Fibroblast of lung (primary cell): ENCODE measurements around the gene AQP2. TPM values are rescaled to one million over a fixed set of nuclear protein-coding genes. Genes with fewer than 3 reads are reported as not detected.

Experiments used
- DNase-seq, 2 donors: peaks; one replicate each; pipeline versions ENCODE4 v3.0.0 to v3.0.0-alpha.2; 2010; ENCODE audit warnings: low read depth in 2 of 2
- H2AFZ ChIP-seq: 2 replicates; pipeline ENCODE4 v1.5.1; 2012; ENCODE audit warnings: low read length, control low read depth, inconsistent platforms
- H3K27ac ChIP-seq: 2 replicates; pipeline ENCODE4 v1.5.1; 2011; ENCODE audit warnings: low read length, control low read depth; ENCODE audit not compliant: insufficient read depth
- H3K27me3 ChIP-seq: 2 replicates; pipeline ENCODE4 v1.5.1; 2011; ENCODE audit warnings: mild to moderate bottlenecking, low read length; ENCODE audit not compliant: control insufficient read depth, insufficient read depth
- H3K36me3 ChIP-seq: 2 replicates; pipeline ENCODE4 v1.5.1; 2011; ENCODE audit warnings: low read length; ENCODE audit not compliant: control insufficient read depth, insufficient read depth
- H3K4me1 ChIP-seq: 2 replicates; pipeline ENCODE4 v1.5.1; 2011; ENCODE audit warnings: low read length; ENCODE audit not compliant: control insufficient read depth, insufficient read depth; ENCODE audit errors: extremely low read depth
- H3K4me2 ChIP-seq: 2 replicates; pipeline ENCODE4 v1.5.1; 2011; ENCODE audit warnings: low read length, control low read depth; ENCODE audit not compliant: insufficient read depth; ENCODE audit errors: extremely low read depth
- H3K4me3 ChIP-seq, 4 experiments: fragments of 200-600 bp in 1 of 4; sonication (generic) in 1 of 4; replicated peaks in 1 of 4; 2 replicates each; pipeline ENCODE4 v1.5.1; 2011 to 2016; ENCODE audit warnings: low read length in 4 of 4, low read depth in 3 of 4, mild to moderate bottlenecking in 3 of 4, control low read depth in 2 of 4, inconsistent platforms in 1 of 4, mixed read lengths in 1 of 4; ENCODE audit not compliant: insufficient read depth in 1 of 4; ENCODE audit errors: control extremely low read depth in 1 of 4
- H3K79me2 ChIP-seq: 2 replicates; pipeline ENCODE4 v1.5.1; 2012; ENCODE audit warnings: mild to moderate bottlenecking, low read length, inconsistent platforms; ENCODE audit not compliant: control insufficient read depth, insufficient read depth
- H3K9ac ChIP-seq: 2 replicates; pipeline ENCODE4 v1.5.1; 2011; ENCODE audit warnings: mild to moderate bottlenecking, low read length, control low read depth; ENCODE audit not compliant: insufficient read depth
- H3K9me3 ChIP-seq: 2 replicates; pipeline ENCODE4 v1.5.1; 2012; ENCODE audit warnings: low read depth, low read length; ENCODE audit not compliant: control insufficient read depth, insufficient read depth
- H4K20me1 ChIP-seq: 2 replicates; pipeline ENCODE4 v1.5.1; 2011; ENCODE audit warnings: low read length; ENCODE audit not compliant: control insufficient read depth, insufficient read depth; ENCODE audit errors: extremely low read depth
- EZH2 ChIP-seq: IDR thresholded peaks from 2 replicates; pipeline ENCODE4 v1.5.1; 2012; ENCODE audit warnings: low read length, control low read depth, mild to moderate bottlenecking; ENCODE audit errors: missing control alignments
- polyA plus RNA-seq, 2 donors: library from polyadenylated mRNA; depleted of rRNA in 1 of 2; stranded (reverse) in 1 of 2; unstranded in 1 of 2; fragments of >200 nt; gene quantifications; 2 replicates each; pipeline ENCODE4 v1.2.1, GENCODE V29; 2011 to 2012; ENCODE audit warnings: missing spikeins in 1 of 2
- total RNA-seq: library from RNA; depleted of rRNA; stranded (reverse); fragments of >200 nt; gene quantifications from 2 replicates; pipeline ENCODE4 v1.2.1, GENCODE V29; 2014
- TF ChIP-seq, protein P1 (sequence below), 2 donors: IDR thresholded peaks in 1 of 2; conservative IDR thresholded peaks in 1 of 2; 1 replicate in 1 of 2; 2 replicates in 1 of 2; pipeline ENCODE4 v1.5.1; 2011 to 2012; ENCODE audit warnings: low read length in 2 of 2, control low read depth in 1 of 2, inconsistent platforms in 1 of 2, low read depth in 1 of 2, mild to moderate bottlenecking in 1 of 2

Gene AQP2
- total and polyA plus RNA-seq, 2 donors (not counting 1 experiment from before 2014, with no cell fraction given), result not detected

DNA sequence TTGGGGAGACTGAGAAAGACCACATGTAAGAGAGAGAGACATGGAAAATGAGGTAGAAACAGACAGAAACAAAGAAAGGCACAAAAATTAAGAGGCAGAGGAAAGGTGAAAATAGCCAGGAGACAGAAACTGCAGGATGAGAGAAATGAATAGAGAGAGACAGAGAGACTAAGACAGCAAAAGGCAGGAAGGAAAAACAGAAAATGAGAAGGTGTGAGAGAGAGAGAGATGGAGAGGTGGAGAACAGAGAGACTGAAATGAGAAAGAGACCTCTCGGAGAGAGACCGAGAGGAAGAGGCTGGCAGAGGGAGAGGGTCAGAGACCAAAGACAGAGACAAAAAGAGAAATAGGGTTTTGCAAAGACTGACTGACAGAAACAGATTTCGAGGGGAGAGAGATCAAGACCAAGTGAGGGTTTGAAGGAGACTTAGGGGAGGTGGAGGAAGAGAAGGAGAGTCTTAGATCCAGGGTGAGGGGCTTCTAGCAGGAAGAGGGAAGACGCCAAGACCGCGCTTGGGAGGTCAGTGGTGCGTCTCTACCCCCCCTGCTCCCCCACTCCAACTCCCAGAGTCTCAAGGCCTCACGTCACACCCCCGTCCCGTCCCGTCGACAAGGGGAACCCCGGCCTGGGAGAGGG, 10.1 kb downstream of the AQP2 start:
- H3K27me3 ChIP-seq, result peaks cover 65% of the 10 kb centered on the region
- no peak overlapping the region for H3K4me2 ChIP-seq

DNA sequence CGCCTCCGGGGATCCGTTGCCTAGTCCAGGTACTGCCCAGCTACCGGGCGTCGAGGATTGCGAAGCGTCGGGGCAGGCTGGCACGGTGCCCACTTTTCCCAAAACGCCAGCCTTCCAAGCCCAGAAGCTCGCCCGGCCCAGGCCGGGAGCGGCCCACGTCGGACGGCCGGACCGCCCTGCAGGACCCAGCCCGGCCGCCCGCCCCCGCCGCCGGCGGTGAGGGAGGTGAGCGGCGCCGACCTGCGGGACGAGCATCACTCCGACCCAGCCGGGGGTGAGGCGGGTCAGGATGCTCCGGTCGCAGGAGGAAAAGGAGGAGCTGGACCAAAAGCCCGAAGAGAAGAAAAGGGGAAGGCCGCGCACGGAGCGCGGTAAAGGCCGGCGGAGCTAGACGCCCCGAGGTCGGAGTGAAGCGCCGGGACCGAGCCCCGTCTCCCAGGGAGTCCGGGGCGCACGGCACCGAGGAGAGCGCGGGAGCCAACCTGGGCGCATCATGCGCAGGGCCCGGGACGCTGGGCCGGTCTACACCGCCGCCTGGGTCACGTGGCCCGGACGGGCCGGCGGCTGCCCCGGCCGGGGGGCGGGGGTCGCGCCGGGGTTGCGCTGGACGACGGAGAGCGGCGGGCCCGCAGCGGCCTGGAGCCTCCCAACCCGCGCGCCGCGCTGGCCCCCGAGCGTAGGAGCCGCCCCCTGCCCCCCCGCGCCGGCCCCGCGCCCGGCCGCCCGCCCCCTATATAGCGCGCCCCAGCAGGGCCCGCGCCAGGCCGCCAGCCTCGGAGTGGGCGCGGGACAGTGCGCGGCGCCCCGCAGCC, 10.8 kb downstream of the AQP2 start, which contains the start of gene AQP5:
TSS of gene AQP5 (plus strand) at position 762 of the 812 bp plus-strand sequence. CDS start 146 bp downstream, outside the sequence.
- H3K36me3 ChIP-seq, result no peaks in the 10 kb centered on the region
- peaks cover 59% of the 10 kb centered on the region for H3K27me3 ChIP-seq
- DNase-seq, result no peak
- H3K9me3 ChIP-seq, result no peaks in the 10 kb centered on the region
- H3K4me3 ChIP-seq, result peak within 1 kb of the TSS in 1 of 4 experiments; percentile 4
- H3K79me2 ChIP-seq, result no peaks in the 10 kb centered on the region
- no peak within 1 kb of the TSS for H2AFZ ChIP-seq
- H3K4me2 ChIP-seq, result peak within 1 kb of the TSS; percentile 35
- H3K4me1 ChIP-seq, result no peaks in the 10 kb centered on the region
- no peak within 1 kb of the TSS for H3K9ac ChIP-seq
- TF ChIP-seq, protein P1, sequence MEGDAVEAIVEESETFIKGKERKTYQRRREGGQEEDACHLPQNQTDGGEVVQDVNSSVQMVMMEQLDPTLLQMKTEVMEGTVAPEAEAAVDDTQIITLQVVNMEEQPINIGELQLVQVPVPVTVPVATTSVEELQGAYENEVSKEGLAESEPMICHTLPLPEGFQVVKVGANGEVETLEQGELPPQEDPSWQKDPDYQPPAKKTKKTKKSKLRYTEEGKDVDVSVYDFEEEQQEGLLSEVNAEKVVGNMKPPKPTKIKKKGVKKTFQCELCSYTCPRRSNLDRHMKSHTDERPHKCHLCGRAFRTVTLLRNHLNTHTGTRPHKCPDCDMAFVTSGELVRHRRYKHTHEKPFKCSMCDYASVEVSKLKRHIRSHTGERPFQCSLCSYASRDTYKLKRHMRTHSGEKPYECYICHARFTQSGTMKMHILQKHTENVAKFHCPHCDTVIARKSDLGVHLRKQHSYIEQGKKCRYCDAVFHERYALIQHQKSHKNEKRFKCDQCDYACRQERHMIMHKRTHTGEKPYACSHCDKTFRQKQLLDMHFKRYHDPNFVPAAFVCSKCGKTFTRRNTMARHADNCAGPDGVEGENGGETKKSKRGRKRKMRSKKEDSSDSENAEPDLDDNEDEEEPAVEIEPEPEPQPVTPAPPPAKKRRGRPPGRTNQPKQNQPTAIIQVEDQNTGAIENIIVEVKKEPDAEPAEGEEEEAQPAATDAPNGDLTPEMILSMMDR (conservative IDR thresholded peaks at IDR 0.05 in 1 of 2, IDR thresholded peaks at IDR 0.05 in 1 of 2; ENCODE audit: low read depth in 1 of 2, low read length in 2 of 2), result no peak
- TF ChIP-seq EZH2, result peak; percentile 92
- H4K20me1 ChIP-seq, result no peaks in the 10 kb centered on the region
- no peak within 1 kb of the TSS for H3K27ac ChIP-seq

More for the DNA sequence above, 10.1 kb downstream of the AQP2 start:
- Histone ChIP-seq H3K9ac (no peak overlapping the region), H3K79me2 (no peaks in the 10 kb centered on the region), H4K20me1 (no peaks in the 10 kb centered on the region), H3K4me3 (no peak overlapping the region), H3K36me3 (no peaks in the 10 kb centered on the region), H2AFZ (no peak overlapping the region), H3K27ac (no peak overlapping the region), H3K9me3 (no peaks in the 10 kb centered on the region), H3K4me1 (no peaks in the 10 kb centered on the region)
- TF ChIP-seq EZH2, result no peak
- TF ChIP-seq, protein P1 (conservative IDR thresholded peaks at IDR 0.05 in 1 of 2, IDR thresholded peaks at IDR 0.05 in 1 of 2; ENCODE audit: low read depth in 1 of 2, low read length in 2 of 2), result no peak
- no peak for DNase-seq

DNA sequence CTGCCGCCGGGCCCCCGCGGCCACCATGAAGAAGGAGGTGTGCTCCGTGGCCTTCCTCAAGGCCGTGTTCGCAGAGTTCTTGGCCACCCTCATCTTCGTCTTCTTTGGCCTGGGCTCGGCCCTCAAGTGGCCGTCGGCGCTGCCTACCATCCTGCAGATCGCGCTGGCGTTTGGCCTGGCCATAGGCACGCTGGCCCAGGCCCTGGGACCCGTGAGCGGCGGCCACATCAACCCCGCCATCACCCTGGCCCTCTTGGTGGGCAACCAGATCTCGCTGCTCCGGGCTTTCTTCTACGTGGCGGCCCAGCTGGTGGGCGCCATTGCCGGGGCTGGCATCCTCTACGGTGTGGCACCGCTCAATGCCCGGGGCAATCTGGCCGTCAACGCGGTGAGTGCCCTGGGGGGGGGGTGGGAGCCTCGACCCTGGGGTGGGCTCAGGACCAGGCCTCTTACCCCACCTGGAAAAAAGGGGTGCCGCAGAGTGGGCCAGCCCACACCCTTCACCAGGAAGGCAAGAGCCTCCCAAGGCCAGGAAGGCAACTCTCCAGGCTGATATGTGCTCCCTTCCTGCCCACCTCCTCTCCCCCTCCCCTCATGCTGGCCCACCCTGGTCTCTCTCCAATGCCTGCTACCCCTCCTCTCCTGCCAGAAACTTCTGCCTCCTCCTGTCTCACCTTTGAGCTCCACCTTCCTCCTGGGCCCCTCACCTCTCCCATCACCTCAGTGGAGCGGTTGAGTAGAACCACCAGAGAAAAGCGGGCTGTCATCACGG, 11.6 kb downstream of the AQP2 start:
- no peak for DNase-seq
- Histone ChIP-seq H3K9ac (no peak overlapping the region), H3K79me2 (no peaks in the 10 kb centered on the region), H3K4me1 (peaks cover under 1% of the 10 kb centered on the region), H2AFZ (no peak overlapping the region), H3K36me3 (no peaks in the 10 kb centered on the region), H3K4me2 (no peak overlapping the region), H3K27me3 (peaks cover 63% of the 10 kb centered on the region), H3K4me3 (no peak overlapping the region), H3K27ac (no peak overlapping the region), H3K9me3 (no peaks in the 10 kb centered on the region), H4K20me1 (no peaks in the 10 kb centered on the region)
- peak; percentile 52 for TF ChIP-seq EZH2
- TF ChIP-seq, protein P1 (conservative IDR thresholded peaks at IDR 0.05 in 1 of 2, IDR thresholded peaks at IDR 0.05 in 1 of 2; ENCODE audit: low read depth in 1 of 2, low read length in 2 of 2), result no peak
